DMS 273 (cell line): Measurements from ENCODE around the gene SLC25A39.
"Not testable (repeated sequence)": the region's sequence is repeated elsewhere in the genome, so short reads cannot be mapped to it uniquely, and the experiment has no call there.

Experiments used
- DNase-seq: peaks from one replicate; lab custom pipeline; 2025; ENCODE audit not compliant: unreplicated experiment; lab: John Stamatoyannopoulos, UW

Gene SLC25A39

GRCh38 chr17:44335968-44336367, 11.3 kb upstream of the SLC25A39 start:
- DNase-seq, result no peak

DNA sequence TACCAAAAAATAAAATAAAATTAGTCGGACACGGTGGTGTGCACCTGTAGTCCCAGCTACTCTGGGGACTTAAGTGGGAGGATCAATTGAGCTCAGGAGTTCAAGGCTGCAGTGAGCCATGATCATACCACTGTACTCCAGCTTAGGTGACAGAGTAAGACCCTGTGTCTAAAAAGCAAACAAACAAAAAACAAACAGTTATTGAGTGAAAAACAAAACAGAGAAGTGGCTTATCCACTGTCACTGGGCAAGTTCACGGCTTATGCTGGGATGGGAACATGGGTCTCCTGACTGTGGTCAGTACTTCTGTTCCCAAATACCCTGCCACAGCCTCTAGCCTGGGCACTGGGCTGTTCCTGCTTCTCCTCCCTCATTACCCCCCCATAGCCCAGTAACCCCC, 10.9 kb upstream of the SLC25A39 start:
- no peak for DNase-seq

- no peak for DNase-seq
Observed at GRCh38 chr17:44334727-44335126, 10.1 kb upstream of the SLC25A39 start.

GRCh38 chr17:44334315-44334714, 9.7 kb upstream of the SLC25A39 start:
- no peak for DNase-seq

DNA sequence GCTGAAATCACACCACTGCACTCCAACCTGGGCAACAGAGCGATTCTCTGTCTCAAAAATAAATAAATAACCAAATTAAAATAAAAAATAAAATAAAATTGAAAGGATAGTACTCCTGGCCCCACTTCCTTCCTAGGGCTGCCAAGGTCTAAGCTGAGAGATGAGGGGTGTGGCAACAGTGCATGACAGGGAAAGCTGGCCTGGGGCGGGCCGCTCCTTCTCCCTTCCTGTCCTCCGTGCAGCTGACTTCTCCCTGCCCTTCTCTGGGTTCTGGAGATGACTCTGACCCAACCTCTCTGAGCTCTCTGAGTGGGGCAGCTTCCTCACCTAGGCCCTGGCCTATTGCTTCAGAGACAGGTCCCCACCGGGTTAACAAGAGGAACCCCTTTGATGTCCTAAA, 8.7 kb upstream of the SLC25A39 start:
- no peak for DNase-seq

DNA sequence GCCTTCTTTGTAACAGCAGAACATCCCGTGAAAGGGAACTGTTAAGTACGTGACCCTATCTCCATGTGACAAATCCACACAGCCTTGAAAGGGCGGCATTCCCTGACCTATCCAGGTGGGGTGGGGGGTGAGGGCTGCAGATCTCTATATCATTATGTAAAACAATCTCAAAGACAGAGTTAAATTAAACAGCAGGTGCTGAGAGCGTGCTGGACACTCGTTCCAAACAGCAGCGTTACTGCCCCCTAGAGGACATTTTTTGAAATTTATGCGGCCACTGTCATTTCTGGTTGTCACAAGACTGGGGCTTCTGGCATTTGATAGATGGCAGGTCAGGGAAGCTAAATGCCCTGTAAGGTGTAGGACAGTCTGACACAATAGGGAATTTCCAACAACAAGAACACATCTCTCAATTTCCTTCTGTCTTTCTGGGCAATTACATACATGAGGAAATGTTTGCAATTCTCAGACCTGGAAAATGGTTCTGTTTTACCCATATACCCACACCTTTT, 6.7 kb upstream of the SLC25A39 start:
- peak; percentile 91 for DNase-seq

GRCh38 chr17:44330263-44330662, 5.6 kb upstream of the SLC25A39 start:
- not testable (repeated sequence) for DNase-seq

DNA sequence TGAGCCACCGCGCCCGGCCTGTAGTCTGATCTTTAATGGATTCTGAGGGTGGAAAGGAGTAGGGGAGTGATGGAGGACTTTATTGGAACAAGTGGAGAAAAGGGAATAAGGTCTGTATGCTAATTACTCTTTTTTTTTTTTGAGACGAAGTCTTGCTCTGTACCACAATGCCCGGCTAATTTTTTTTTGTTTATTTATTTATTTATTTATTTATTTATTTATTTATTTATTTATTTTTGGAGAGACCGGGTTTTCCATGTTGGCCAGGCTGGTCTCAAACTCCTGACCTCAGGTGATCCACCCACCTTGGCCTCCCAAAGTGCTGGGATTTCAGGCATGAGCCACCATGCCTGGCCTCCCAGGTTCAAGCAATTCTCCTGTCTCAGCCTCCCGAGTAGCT, 4.9 kb upstream of the SLC25A39 start:
- not testable (repeated sequence) for DNase-seq

- DNase-seq, result no peak
Observed at GRCh38 chr17:44327715-44328449, 3.3 kb upstream of the SLC25A39 start.

DNA sequence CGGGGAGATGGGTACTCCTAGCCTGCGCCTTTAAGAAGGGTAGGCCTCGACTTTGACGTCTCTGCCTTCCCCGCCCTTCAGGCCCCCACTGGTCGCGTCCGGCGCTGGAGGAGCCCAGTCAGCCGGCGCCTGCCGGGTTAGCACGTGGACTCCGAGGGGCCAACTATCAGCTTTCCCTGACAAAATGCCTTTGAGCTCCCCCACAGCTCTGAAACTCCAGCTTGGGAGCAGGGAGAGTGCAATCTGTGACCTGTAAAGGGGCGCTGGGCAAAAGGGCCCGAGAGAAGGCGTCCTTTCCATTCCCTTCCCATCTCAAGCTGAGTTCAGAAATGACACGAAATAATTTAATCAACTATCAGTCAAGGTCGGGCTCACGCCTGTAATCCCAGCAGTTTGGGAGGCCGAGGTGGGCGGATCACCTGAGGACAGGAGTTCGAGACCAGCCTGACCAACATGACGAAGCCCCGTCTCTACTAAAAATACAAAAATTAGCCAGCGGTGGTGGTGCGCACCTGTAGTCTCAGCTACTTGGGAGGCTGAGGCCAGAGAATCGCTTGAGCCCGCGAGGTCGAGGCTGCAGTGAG, 2.3 kb upstream of the SLC25A39 start:
- DNase-seq, result peak; percentile 98

DNA sequence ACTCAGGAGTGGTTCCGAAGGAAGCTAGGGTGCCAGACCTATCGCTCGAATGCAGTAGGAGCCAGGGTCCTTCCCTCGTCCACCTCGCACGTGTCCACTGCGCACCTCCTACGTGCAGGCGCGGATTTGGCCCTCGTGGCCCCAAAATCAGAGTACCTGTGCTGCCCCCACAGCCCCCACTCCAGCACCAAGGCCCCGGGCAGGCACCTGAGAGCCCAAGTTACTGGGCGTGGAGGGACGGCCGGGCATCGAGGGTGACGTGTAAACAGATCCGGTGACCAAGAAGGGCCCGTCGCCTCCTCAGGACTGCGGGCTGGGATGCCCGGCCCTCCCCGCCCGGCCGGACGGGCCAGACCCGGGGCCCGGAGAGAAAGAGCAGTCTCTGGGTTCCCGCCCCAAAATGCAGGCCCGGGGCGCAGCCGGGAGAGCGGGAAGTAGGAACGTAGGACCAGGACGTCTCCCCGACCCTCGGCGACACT, 492 bp downstream of the SLC25A39 start:
- peak; percentile 61 for DNase-seq

GRCh38 chr17:44323359-44324091, 1.1 kb downstream of the SLC25A39 start:
- DNase-seq, result peak; percentile 61

GRCh38 chr17:44322236-44322895, 2.3 kb downstream of the SLC25A39 start:
- no peak for DNase-seq

DNA sequence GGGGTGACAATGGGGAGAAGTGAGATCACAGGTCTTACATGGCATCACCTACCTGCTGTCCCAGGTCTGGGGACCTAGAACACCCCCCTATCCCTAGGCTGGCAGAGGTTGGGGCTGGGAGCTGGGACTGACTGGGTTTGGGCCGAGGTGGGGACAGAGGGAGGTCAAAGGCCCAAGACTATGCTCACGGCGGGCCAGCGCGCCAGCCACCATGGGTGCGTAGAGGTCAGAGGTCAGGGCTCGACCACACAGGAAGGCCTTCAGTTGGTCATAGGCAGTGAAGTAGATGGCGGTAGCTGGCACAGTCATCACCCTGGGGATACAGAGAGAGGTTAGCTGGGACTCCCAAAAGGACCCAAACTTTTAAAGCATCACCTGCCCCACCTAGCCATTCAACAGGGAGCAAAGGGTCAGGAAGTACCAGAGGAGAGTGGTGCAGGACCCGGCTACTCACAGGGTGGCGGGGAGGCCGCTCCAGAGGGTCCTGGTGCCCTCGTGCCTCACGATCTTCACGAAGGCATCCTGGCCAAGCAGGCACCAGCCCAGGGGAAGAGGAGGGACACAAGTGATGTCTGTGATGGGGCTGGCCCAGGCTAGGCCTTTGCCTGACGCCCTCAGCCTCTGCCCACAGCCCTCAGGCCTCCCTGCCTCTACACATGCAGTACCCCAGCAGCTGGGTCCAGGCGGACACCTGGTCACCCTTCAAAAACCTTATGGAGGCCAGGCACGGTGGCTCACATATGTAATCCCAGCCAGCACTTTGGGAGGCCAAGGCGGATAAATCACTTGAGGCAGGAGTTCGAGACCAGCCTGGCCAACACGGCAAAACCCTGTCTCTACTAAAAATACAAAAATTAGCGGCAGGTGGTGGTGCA, 3.1 kb downstream of the SLC25A39 start:
- DNase-seq, result no peak

- no peak for DNase-seq
Observed at GRCh38 chr17:44320066-44320465, 4.6 kb downstream of the SLC25A39 start.

DNA sequence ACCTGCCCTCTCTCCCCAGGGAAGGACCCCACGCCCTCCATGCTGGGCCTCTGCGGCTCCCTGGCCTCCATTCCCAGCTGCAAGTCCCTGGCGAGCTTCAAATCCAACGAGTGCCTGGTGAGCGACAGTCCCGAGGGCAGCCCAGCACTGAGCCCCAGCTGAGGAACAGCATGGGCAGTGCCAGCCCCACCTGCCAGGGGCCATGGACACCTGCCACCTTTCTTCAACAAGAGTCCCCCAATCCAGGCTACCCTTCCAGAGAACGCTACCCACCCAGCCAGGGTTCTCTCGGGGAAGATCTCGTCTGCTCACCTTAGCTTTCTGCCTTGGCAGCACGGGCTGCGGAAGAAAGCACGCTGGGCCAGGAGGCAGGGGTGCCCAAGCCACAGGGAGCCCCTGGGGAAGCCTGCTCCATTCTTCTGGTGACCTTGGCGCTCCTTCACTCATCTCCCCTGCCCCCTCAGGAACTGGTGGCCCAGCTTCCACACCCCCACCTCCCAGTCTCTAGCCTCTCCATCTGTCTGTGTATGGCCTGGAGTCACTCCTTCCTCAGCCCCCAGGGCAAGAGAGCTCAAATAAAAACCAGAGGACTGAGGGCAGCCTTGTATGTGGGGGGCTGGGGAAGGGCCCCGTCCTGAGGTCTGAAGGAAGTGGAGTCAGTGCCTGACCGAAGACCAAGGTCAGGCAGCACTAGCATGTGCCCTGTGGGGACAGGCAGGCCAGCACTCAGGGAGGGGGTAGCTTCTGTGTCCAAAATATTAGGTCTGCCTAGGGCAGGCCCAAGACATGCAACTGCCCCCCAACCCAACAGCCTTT, 6.3 kb downstream of the SLC25A39 start:
- DNase-seq, result peak; percentile 52

GRCh38 chr17:44317545-44317944, 7.1 kb downstream of the SLC25A39 start:
- no peak for DNase-seq

GRCh38 chr17:44315760-44316731, 8.6 kb downstream of the SLC25A39 start:
- no peak for DNase-seq
